Naive thymus-derived CD4-positive, alpha-beta T cell (primary cell): Measurements from ENCODE around the gene TIMP4. TPM values are rescaled to one million over a fixed set of nuclear protein-coding genes. Genes with fewer than 3 reads are reported as not detected.

Experiments
- ATAC-seq: fragments of 150-1000 bp; cut with Tn5 transposase; 2 replicates; pipeline ENCODE4 v1.10.0; 2021; ENCODE audit warnings: mild to moderate bottlenecking, moderate library complexity
- CTCF ChIA-PET: fragments of 350-600 bp; sonication (Branson Sonifier 250); formaldehyde crosslinking; loops from one replicate; lab custom pipeline; 2021; ENCODE audit warnings: antibody characterized with exemption; lab: Charles Lee
- POLR2A ChIA-PET: fragments of 350-600 bp; sonication (Branson Sonifier 250); formaldehyde crosslinking; loops from one replicate; lab custom pipeline; 2021; ENCODE audit warnings: antibody characterized with exemption, inconsistent platforms; lab: Charles Lee
- DNase-seq, 9 donors: peaks; one replicate each; pipeline versions ENCODE4 v3.0.0 to v3.0.0-alpha.2; 2020 to 2022; ENCODE audit warnings: mixed read lengths in 1 of 9
- H3K27ac ChIP-seq: one replicate; pipeline ENCODE4 v1.7.0; 2013; ENCODE audit warnings: mild to moderate bottlenecking, low read depth, low read length, moderate library complexity
- H3K27me3 ChIP-seq, 2 donors: one replicate each; pipeline ENCODE4 v1.7.0; 2013; ENCODE audit warnings: low read length in 2 of 2, mild to moderate bottlenecking in 2 of 2, moderate library complexity in 2 of 2; ENCODE audit not compliant: control insufficient read depth in 2 of 2, insufficient read depth in 2 of 2
- H3K36me3 ChIP-seq, 3 experiments: 1 replicate in 2 of 3; 2 replicates in 1 of 3; pipeline ENCODE4 v1.7.0; 2013; ENCODE audit warnings: low read length in 3 of 3, mild to moderate bottlenecking in 3 of 3, moderate library complexity in 1 of 3; ENCODE audit not compliant: insufficient read depth in 3 of 3, control insufficient read depth in 2 of 3
- H3K4me1 ChIP-seq, 2 donors: one replicate each; pipeline ENCODE4 v1.7.0; 2013; ENCODE audit warnings: low read length in 2 of 2, mild to moderate bottlenecking in 2 of 2, moderate library complexity in 1 of 2; ENCODE audit not compliant: control insufficient read depth in 2 of 2, insufficient read depth in 2 of 2
- H3K4me3 ChIP-seq: 2 replicates; pipeline ENCODE4 v1.7.0; 2013; ENCODE audit warnings: mild to moderate bottlenecking, low read length
- H3K9me3 ChIP-seq, 3 experiments: 1 replicate in 2 of 3; 2 replicates in 1 of 3; pipeline ENCODE4 v1.7.0; 2013; ENCODE audit warnings: low read length in 3 of 3; ENCODE audit not compliant: control insufficient read depth in 2 of 3
- H3K27ac Mint-ChIP-seq, 9 donors: one replicate each; pipeline ENCODE4 v1.8.0; 2020 to 2022; ENCODE audit warnings: mixed read lengths in 9 of 9, mild to moderate bottlenecking in 8 of 9, moderate library complexity in 5 of 9, inconsistent platforms in 2 of 9
- H3K27me3 Mint-ChIP-seq, 5 donors: one replicate each; pipeline ENCODE4 v1.8.0; 2021 to 2022; ENCODE audit warnings: mixed read lengths in 5 of 5, mild to moderate bottlenecking in 1 of 5
- H3K36me3 Mint-ChIP-seq, 5 donors: one replicate each; pipeline ENCODE4 v1.8.0; 2020 to 2022; ENCODE audit warnings: mixed read lengths in 5 of 5, mild to moderate bottlenecking in 3 of 5, inconsistent platforms in 1 of 5
- H3K4me1 Mint-ChIP-seq, 7 donors: one replicate each; pipeline ENCODE4 v1.8.0; 2020 to 2022; ENCODE audit warnings: mixed read lengths in 7 of 7, mild to moderate bottlenecking in 3 of 7, inconsistent platforms in 1 of 7
- H3K4me3 Mint-ChIP-seq, 10 donors: one replicate each; pipeline ENCODE4 v1.8.0; 2020 to 2022; ENCODE audit warnings: mild to moderate bottlenecking in 10 of 10, mixed read lengths in 10 of 10, moderate library complexity in 6 of 10, inconsistent platforms in 2 of 10
- H3K9me3 Mint-ChIP-seq, 11 donors: one replicate each; pipeline ENCODE4 v1.8.0; 2020 to 2022; ENCODE audit warnings: mixed read lengths in 11 of 11, mild to moderate bottlenecking in 4 of 11, inconsistent platforms in 1 of 11, moderate library complexity in 1 of 11
- intact Hi-C, 2 donors: fragments of 100-400 bp; cut with micrococcal nuclease; formaldehyde crosslinking; loops; one replicate each; pipeline ENCODE4 v1.15.1; 2023
- polyA plus RNA-seq, 2 donors: library from polyadenylated mRNA; unstranded; fragments of 300-500 nt; fragmentation: Illumina TruSeq; gene quantifications; one replicate each; pipeline ENCODE4 v1.2.3, GENCODE V29; 2021
- total RNA-seq, 6 experiments: library from RNA in 5 of 6; stranded (reverse) in 5 of 6; gene quantifications; 1 replicate in 5 of 6; 2 replicates in 1 of 6; pipeline ENCODE4 v1.2.3 and lab custom pipeline; 2021 to 2026

The TIMP4 gene
- total and polyA plus RNA-seq, 7 experiments from 2014 or later: 0.53 TPM; not detected in 6

DNA sequence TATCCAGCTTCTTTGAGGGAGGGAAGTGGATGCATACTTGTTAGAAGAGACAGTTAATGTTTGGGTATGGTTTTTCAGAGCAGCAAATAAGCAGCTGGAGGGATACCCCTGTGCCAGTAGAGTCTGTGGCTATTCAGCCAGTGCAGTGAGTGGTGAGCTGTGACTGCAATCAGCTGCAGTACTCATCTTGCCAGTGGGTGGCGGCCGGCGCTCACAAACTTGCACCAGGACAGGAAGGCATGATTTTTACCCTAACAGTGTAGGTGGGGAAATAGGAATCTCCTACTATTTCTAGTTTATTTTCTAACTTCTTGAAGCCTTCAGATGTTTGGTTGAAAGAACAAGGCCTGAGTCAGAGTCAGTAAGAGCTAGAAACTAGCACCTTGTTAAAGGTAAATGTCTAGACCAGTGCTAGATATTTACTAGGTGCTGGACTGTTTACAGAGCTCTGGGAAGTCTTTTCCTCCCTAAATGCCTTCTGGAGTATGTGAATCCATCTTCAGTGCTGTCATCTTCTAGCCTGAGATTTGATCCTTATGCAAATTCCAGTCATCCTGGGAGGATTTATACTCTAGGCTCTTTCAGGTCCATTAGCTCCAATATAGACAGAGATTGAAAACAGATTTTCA lies 23.6 kb downstream of the TIMP4 start:
- peak; percentile 9 to 68 (median 47) for DNase-seq
- no peak overlapping the region for H3K4me3 ChIP-seq
- no peaks in the 10 kb centered on the region for H3K36me3 ChIP-seq
- H3K4me1 Mint-ChIP-seq: no peaks in the 10 kb centered on the region
- no peak overlapping the region for H3K4me3 Mint-ChIP-seq
- H3K9me3 Mint-ChIP-seq: no peaks in the 10 kb centered on the region
- H3K36me3 Mint-ChIP-seq: no peaks in the 10 kb centered on the region
- peaks cover 16 to 29% (median 22%) of the 10 kb centered on the region in 5 donors for H3K27me3 Mint-ChIP-seq
- ATAC-seq: peak; percentile 83
- no peaks in the 10 kb centered on the region for H3K27me3 ChIP-seq
- intact Hi-C loops: loop anchor here (1.0 to 5.0 kb wide), 5 partner anchors 41 to 585 kb away; partner anchors contain the start of genes RAF1 (in 1 of the 2) and TSEN2 (in 1 of the 2)
- no peak overlapping the region for H3K27ac Mint-ChIP-seq
- POLR2A ChIA-PET: interaction anchor here (1.0 kb wide), 1 partner anchor 348 kb away, joined by 3 read pairs; no protein-coding TSS in a partner anchor
- CTCF ChIA-PET: interaction anchor here (0.6 to 2.7 kb wide), 3 partner anchors 344 to 557 kb away, joined by 3 to 17 read pairs (median 7); partner anchors contain the start of gene TSEN2
- H3K4me1 ChIP-seq: no peaks in the 10 kb centered on the region
- no peaks in the 10 kb centered on the region for H3K9me3 ChIP-seq
- no peak overlapping the region for H3K27ac ChIP-seq

- intact Hi-C loops: no loop called here
- Mint-ChIP-seq H3K27me3 (peaks cover 29 to 40% (median 37%) of the 10 kb centered on the region in 5 donors), H3K36me3 (no peaks in the 10 kb centered on the region), H3K4me1 (no peaks in the 10 kb centered on the region), H3K9me3 (no peaks in the 10 kb centered on the region), H3K27ac (no peak overlapping the region), H3K4me3 (no peak overlapping the region)
- no peaks in the 10 kb centered on the region for H3K4me1 ChIP-seq
- POLR2A ChIA-PET: no interaction called here
- H3K27me3 ChIP-seq: no peaks in the 10 kb centered on the region
- no peak overlapping the region for H3K4me3 ChIP-seq
- CTCF ChIA-PET: interaction anchor here (0.9 kb wide), 1 partner anchor 347 kb away, joined by 3 read pairs; no protein-coding TSS in a partner anchor
- ATAC-seq (no peak), DNase-seq (no peak)
- no peaks in the 10 kb centered on the region for H3K36me3 ChIP-seq
- H3K27ac ChIP-seq: no peak overlapping the region
- no peaks in the 10 kb centered on the region for H3K9me3 ChIP-seq
Measured at GRCh38 chr3:12132881-12133280, 25.8 kb downstream of the TIMP4 start.

DNA sequence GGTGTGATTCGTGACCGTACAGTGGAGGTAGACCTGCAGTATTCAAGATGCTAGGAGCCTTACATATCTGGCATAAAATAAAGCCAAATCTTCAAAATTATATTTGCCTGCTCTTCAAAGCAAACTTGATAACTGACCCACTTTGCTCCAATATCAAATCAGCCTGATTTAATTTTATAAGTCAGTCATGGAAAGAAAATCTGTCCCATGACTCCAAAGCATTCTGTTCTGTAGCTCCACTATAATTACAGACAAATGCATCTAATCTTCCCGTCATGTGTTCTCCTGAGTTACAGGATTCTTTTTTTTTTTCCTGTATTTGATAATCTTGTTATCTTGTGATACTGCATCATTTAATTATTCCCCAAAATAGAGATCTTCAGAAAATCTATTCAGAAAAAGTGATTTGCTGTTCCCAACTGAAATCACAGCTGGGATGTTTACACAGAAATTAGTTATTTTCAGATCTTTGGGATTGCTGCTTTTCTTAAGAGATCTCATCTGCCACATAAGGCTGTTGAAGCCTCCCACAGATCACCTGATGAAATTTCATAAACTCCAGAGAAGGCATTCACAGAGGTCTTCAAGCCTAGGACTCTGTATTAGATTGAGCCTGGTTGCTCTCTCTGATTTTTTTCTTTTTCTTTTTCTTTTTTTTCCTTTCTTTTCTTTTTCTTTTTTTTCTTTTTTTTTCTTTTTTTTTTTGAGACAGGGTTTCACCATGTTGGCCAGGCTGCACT lies 27.2 kb downstream of the TIMP4 start:
- ATAC-seq (no peak), DNase-seq (no peak)
- ChIA-PET POLR2A (interaction anchor here (0.7 kb wide), 1 partner anchor 10 kb away, joined by 3 read pairs; no protein-coding TSS in a partner anchor), CTCF (interaction anchor here (0.9 kb wide), 1 partner anchor 796 kb away, joined by 3 read pairs; no protein-coding TSS in a partner anchor)
- H3K27ac Mint-ChIP-seq: no peak overlapping the region
- no peaks in the 10 kb centered on the region for H3K4me1 Mint-ChIP-seq
- no peak overlapping the region for H3K4me3 Mint-ChIP-seq
- H3K9me3 Mint-ChIP-seq: no peaks in the 10 kb centered on the region
- H3K36me3 Mint-ChIP-seq: no peaks in the 10 kb centered on the region
- H3K9me3 ChIP-seq: no peaks in the 10 kb centered on the region
- H3K4me3 ChIP-seq: no peak overlapping the region
- peaks cover 32 to 41% (median 40%) of the 10 kb centered on the region in 5 donors for H3K27me3 Mint-ChIP-seq
- H3K36me3 ChIP-seq: no peaks in the 10 kb centered on the region
- H3K27me3 ChIP-seq: no peaks in the 10 kb centered on the region
- intact Hi-C loops: no loop called here
- no peak overlapping the region for H3K27ac ChIP-seq
- H3K4me1 ChIP-seq: no peaks in the 10 kb centered on the region

DNA sequence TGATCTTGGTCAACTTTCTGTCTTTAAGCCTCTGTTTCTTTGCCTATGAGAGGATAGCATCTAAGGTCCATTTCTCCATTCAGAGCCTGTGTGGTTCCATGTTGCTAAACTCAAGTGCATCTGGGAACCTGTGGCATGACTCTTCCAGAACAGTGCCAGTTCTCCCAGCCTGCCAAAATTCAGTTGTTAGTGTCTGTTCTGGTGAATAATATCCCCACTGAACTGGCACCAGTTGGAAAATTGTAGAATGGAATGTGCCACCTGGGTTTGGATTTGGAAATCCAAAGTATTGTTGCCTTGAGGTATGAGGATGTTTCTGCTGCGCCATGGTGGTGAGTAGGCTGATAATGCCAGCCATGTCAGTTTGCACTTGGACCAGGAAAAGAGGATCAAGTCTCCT lies 31.3 kb downstream of the TIMP4 start:
- Mint-ChIP-seq H3K4me3 (no peak overlapping the region), H3K36me3 (peaks cover 0 to 5% (median 0%) of the 10 kb centered on the region in 5 donors), H3K27ac (no peak overlapping the region), H3K9me3 (no peaks in the 10 kb centered on the region), H3K27me3 (peaks cover 32 to 53% (median 40%) of the 10 kb centered on the region in 5 donors), H3K4me1 (no peaks in the 10 kb centered on the region)
- no peak for ATAC-seq
- no peak overlapping the region for H3K27ac ChIP-seq
- H3K4me1 ChIP-seq: no peaks in the 10 kb centered on the region
- intact Hi-C loops: no loop called here
- peaks cover 0 to 2% of the 10 kb centered on the region in 2 donors for H3K27me3 ChIP-seq
- DNase-seq: no peak
- H3K9me3 ChIP-seq: no peaks in the 10 kb centered on the region
- ChIA-PET POLR2A (no interaction called here), CTCF (no interaction called here)
- no peaks in the 10 kb centered on the region for H3K36me3 ChIP-seq
- no peak overlapping the region for H3K4me3 ChIP-seq

- Mint-ChIP-seq H3K27ac (no peak overlapping the region), H3K4me3 (no peak overlapping the region), H3K36me3 (peaks cover 0 to 5% (median 0%) of the 10 kb centered on the region in 5 donors), H3K9me3 (no peaks in the 10 kb centered on the region), H3K27me3 (peaks cover 34 to 48% (median 40%) of the 10 kb centered on the region in 5 donors), H3K4me1 (peaks cover 0 to 3% (median 0%) of the 10 kb centered on the region in 7 donors)
- Histone ChIP-seq H3K27ac (no peak overlapping the region), H3K36me3 (no peaks in the 10 kb centered on the region), H3K4me3 (no peak overlapping the region), H3K27me3 (peaks cover 0 to 2% of the 10 kb centered on the region in 2 donors), H3K9me3 (no peaks in the 10 kb centered on the region), H3K4me1 (no peaks in the 10 kb centered on the region)
- ATAC-seq: no peak
- CTCF ChIA-PET: no interaction called here
- POLR2A ChIA-PET: no interaction called here
- DNase-seq: no peak
- intact Hi-C loops: no loop called here
Measured at GRCh38 chr3:12125772-12126171, 32.9 kb downstream of the TIMP4 start.

- DNase-seq (no peak), ATAC-seq (no peak)
- Mint-ChIP-seq H3K27me3 (peaks cover 30 to 46% (median 40%) of the 10 kb centered on the region in 5 donors), H3K4me3 (no peak overlapping the region), H3K4me1 (peaks cover 0 to 5% (median 0%) of the 10 kb centered on the region in 7 donors), H3K27ac (no peak overlapping the region), H3K9me3 (no peaks in the 10 kb centered on the region), H3K36me3 (peaks cover 0 to 5% (median 0%) of the 10 kb centered on the region in 5 donors)
- POLR2A ChIA-PET: no interaction called here
- intact Hi-C loops: no loop called here
- H3K4me3 ChIP-seq: no peak overlapping the region
- H3K36me3 ChIP-seq: no peaks in the 10 kb centered on the region
- H3K27ac ChIP-seq: no peak overlapping the region
- CTCF ChIA-PET: no interaction called here
- H3K27me3 ChIP-seq: peaks cover 0 to 2% of the 10 kb centered on the region in 2 donors
- H3K4me1 ChIP-seq: no peaks in the 10 kb centered on the region
- no peaks in the 10 kb centered on the region for H3K9me3 ChIP-seq
Measured at GRCh38 chr3:12121466-12121865, 37.2 kb downstream of the TIMP4 start.
